ENCODE measurements around the gene RNF183. TPM values are rescaled to one million over a fixed set of nuclear protein-coding genes. Genes with fewer than 3 reads are reported as not detected.

The RNF183 gene
- total and polyA plus RNA-seq, 9 of the 15 experiments (the other 6 are each of a cell fraction or from before 2014, with no cell fraction given) = 0.04 to 2.0 (median 0.16) TPM; not detected in 5

DNA sequence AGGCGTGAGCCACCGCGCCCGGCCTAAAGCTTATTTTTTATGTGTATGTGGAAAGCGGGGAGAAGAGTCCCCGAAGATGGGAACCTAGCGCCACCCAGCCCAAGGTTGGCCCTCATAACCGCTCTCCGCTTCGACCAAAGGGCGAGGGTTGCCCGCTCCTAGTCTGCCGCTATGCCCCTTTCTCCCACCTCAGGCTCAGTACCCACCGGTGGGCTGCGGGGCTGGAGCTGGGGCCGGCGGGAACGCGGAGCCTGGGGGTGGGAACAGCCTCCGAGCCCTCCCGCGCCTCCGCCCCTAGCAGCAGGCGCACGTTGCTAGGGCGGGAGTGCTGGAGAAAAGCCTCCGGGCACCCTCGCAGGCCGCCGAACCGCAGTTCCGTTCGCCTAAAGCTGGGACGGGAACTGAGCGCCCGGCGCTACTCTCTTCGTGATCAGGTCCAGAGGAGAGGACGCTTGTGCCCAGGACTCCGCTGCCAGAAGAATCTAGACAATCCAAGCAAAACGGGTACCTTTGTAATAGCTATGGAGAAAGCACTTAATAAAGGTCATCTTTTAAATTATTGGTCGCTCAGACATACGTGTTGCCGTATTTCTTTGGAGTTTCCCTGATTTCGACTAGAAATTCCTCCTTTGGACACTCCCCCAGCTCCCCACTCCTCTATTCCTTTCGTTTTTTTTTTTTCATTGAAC, 37.0 kb upstream of the RNF183 start, which contains the start of gene WDR31 (continued):
- TF ChIP-seq, protein P1, sequence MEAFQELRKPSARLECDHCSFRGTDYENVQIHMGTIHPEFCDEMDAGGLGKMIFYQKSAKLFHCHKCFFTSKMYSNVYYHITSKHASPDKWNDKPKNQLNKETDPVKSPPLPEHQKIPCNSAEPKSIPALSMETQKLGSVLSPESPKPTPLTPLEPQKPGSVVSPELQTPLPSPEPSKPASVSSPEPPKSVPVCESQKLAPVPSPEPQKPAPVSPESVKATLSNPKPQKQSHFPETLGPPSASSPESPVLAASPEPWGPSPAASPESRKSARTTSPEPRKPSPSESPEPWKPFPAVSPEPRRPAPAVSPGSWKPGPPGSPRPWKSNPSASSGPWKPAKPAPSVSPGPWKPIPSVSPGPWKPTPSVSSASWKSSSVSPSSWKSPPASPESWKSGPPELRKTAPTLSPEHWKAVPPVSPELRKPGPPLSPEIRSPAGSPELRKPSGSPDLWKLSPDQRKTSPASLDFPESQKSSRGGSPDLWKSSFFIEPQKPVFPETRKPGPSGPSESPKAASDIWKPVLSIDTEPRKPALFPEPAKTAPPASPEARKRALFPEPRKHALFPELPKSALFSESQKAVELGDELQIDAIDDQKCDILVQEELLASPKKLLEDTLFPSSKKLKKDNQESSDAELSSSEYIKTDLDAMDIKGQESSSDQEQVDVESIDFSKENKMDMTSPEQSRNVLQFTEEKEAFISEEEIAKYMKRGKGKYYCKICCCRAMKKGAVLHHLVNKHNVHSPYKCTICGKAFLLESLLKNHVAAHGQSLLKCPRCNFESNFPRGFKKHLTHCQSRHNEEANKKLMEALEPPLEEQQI (IDR thresholded peaks at IDR 0.05) = no peak; the same call in 1 of the 2 replicates
- TF ChIP-seq ZKSCAN8 (CRISPR knock-in tag; IDR thresholded peaks at IDR 0.05) = no peak
- peak; percentile 61 for TF ChIP-seq PML (IDR thresholded peaks at IDR 0.05; ENCODE audit: low read length)
- no peak for TF ChIP-seq NFXL1 (CRISPR knock-in tag; IDR thresholded peaks at IDR 0.05)
- 0 out of 2 replicates have a peak, but pooled peaks have one; percentile 60 for TF ChIP-seq PHF21A (IDR thresholded peaks at IDR 0.05; ENCODE audit: borderline replicate concordance, low read depth)
- no peak for TF ChIP-seq ZNF507 (tag; conservative IDR thresholded peaks at IDR 0.05)
- no peak for TF ChIP-seq ZNF586 (CRISPR knock-in tag; conservative IDR thresholded peaks at IDR 0.05)
- TF ChIP-seq, protein P2, sequence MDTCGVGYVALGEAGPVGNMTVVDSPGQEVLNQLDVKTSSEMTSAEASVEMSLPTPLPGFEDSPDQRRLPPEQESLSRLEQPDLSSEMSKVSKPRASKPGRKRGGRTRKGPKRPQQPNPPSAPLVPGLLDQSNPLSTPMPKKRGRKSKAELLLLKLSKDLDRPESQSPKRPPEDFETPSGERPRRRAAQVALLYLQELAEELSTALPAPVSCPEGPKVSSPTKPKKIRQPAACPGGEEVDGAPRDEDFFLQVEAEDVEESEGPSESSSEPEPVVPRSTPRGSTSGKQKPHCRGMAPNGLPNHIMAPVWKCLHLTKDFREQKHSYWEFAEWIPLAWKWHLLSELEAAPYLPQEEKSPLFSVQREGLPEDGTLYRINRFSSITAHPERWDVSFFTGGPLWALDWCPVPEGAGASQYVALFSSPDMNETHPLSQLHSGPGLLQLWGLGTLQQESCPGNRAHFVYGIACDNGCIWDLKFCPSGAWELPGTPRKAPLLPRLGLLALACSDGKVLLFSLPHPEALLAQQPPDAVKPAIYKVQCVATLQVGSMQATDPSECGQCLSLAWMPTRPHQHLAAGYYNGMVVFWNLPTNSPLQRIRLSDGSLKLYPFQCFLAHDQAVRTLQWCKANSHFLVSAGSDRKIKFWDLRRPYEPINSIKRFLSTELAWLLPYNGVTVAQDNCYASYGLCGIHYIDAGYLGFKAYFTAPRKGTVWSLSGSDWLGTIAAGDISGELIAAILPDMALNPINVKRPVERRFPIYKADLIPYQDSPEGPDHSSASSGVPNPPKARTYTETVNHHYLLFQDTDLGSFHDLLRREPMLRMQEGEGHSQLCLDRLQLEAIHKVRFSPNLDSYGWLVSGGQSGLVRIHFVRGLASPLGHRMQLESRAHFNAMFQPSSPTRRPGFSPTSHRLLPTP (IDR thresholded peaks at IDR 0.05; ENCODE audit: borderline replicate concordance, extremely low read depth, insufficient read length) = no peak
- peak; percentile 67; the same call in 1 of the 2 replicates for TF ChIP-seq GATAD2A (IDR thresholded peaks at IDR 0.05)
- TF ChIP-seq ZSCAN32 (CRISPR knock-in tag; IDR thresholded peaks at IDR 0.05) = no peak
- TF ChIP-seq ATF1 (CRISPR knock-in tag; IDR thresholded peaks at IDR 0.05) = no peak
- peak; percentile 67 for TF ChIP-seq ATF1 (tag; IDR thresholded peaks at IDR 0.05)
- peak; percentile 51; the same call in 1 of the 2 replicates for TF ChIP-seq ZNF589 (CRISPR knock-in tag; IDR thresholded peaks at IDR 0.05; ENCODE audit: low read depth)
- TF ChIP-seq ZNF133 (CRISPR knock-in tag; IDR thresholded peaks at IDR 0.05) = no peak
- TF ChIP-seq POLR3G (IDR thresholded peaks at IDR 0.05; ENCODE audit: extremely low read depth, insufficient read length, insufficient replicate concordance) = no peak
- TF ChIP-seq SRSF7 (optimal IDR thresholded peaks at IDR 0.05; ENCODE audit: low read depth, low read length) = no peak
- TF ChIP-seq PHF20 (IDR thresholded peaks at IDR 0.05; ENCODE audit: partially characterized antibody) = peak; percentile 87
- no peak for TF ChIP-seq HNRNPL (IDR thresholded peaks at IDR 0.05; ENCODE audit: low read depth, low read length)
- no peak for TF ChIP-seq HOXB6 (CRISPR knock-in tag; IDR thresholded peaks at IDR 0.05; ENCODE audit: borderline replicate concordance)
- TF ChIP-seq, protein P3, sequence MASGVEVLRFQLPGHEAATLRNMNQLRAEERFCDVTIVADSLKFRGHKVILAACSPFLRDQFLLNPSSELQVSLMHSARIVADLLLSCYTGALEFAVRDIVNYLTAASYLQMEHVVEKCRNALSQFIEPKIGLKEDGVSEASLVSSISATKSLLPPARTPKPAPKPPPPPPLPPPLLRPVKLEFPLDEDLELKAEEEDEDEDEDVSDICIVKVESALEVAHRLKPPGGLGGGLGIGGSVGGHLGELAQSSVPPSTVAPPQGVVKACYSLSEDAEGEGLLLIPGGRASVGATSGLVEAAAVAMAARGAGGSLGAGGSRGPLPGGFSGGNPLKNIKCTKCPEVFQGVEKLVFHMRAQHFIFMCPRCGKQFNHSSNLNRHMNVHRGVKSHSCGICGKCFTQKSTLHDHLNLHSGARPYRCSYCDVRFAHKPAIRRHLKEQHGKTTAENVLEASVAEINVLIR (CRISPR knock-in tag; IDR thresholded peaks at IDR 0.05) = no peak
- no peak; a peak in 1 of 4 replicates for TF ChIP-seq TEAD1 (CRISPR knock-in tag; IDR thresholded peaks at IDR 0.05)
- TF ChIP-seq, protein P4, sequence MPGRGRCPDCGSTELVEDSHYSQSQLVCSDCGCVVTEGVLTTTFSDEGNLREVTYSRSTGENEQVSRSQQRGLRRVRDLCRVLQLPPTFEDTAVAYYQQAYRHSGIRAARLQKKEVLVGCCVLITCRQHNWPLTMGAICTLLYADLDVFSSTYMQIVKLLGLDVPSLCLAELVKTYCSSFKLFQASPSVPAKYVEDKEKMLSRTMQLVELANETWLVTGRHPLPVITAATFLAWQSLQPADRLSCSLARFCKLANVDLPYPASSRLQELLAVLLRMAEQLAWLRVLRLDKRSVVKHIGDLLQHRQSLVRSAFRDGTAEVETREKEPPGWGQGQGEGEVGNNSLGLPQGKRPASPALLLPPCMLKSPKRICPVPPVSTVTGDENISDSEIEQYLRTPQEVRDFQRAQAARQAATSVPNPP (IDR thresholded peaks at IDR 0.05; ENCODE audit: borderline replicate concordance, insufficient read depth, insufficient read length) = no peak
